ENCODE measurements around the gene ATL1. TPM values are rescaled to one million over a fixed set of nuclear protein-coding genes. Genes with fewer than 3 reads are reported as not detected.

ATL1 gene
- total RNA-seq, 2 experiments from 2014 or later, result 0.82 to 1.6 TPM

- H3K4me1 ChIP-seq (ENCODE audit: insufficient read depth, low read length, poor library complexity, severe bottlenecking), result peaks cover 20% of the 10 kb centered on the region
- intact Hi-C loops (cut with micrococcal nuclease; ENCODE audit: unreplicated experiment), result no loop called here
- H4K20me1 ChIP-seq (ENCODE audit: insufficient read depth, low read length), result peaks cover 20% of the 10 kb centered on the region
- ChIA-PET POLR2A (no interaction called here), CTCF (ENCODE audit: unreplicated experiment) (no interaction called here)
- no TSS peak for BruUV-seq (replicated peaks)
- peak overlapping the region; percentile 58 for H3K4me2 ChIP-seq (ENCODE audit: low read length)
- peak; percentile 26 for DNase-seq (ENCODE audit: low spot score)
- H3K9me2 ChIP-seq (ENCODE audit: insufficient read depth, low read length), result no peaks in the 10 kb centered on the region
- TF ChIP-seq CTCF (conservative IDR thresholded peaks at IDR 0.05; ENCODE audit: low read length) (no peak), EZH2phosphoT487 (IDR thresholded peaks at IDR 0.05; ENCODE audit: borderline replicate concordance, low read depth, low read length) (no peak)
- H3K79me2 ChIP-seq (ENCODE audit: insufficient read depth, low read depth, low read length), result peaks cover 98% of the 10 kb centered on the region
- H3K4me3 ChIP-seq (ENCODE audit: low read depth, low read length, poor library complexity, severe bottlenecking), result peak overlapping the region; percentile 20
- H3K27ac ChIP-seq (ENCODE audit: low read depth, low read length, poor library complexity, severe bottlenecking), result peak overlapping the region; percentile 38
- H3K9me3 ChIP-seq (ENCODE audit: low read length), result no peaks in the 10 kb centered on the region
- peaks cover 46% of the 10 kb centered on the region for H3K36me3 ChIP-seq (ENCODE audit: insufficient read depth, low read length)
- H2AFZ ChIP-seq (ENCODE audit: low read length), result no peak overlapping the region
These were observed 35.0 kb upstream of the ATL1 start for GRCh38 chr14:50524731-50525515.

GRCh38 chr14:50528000-50528399 lies 31.9 kb upstream of the ATL1 start:
- H4K20me1 ChIP-seq (ENCODE audit: insufficient read depth, low read length), result peaks cover 24% of the 10 kb centered on the region
- no peak overlapping the region for H3K4me2 ChIP-seq (ENCODE audit: low read length)
- ChIA-PET POLR2A (interaction anchor here (0.6 to 0.7 kb wide), 2 partner anchors 299 to 869 kb away, joined by 3 to 5 read pairs; no protein-coding TSS in a partner anchor), CTCF (ENCODE audit: unreplicated experiment) (interaction anchor here (0.6 kb wide), 1 partner anchor 11 kb away, joined by 3 read pairs; no protein-coding TSS in a partner anchor)
- H2AFZ ChIP-seq (ENCODE audit: low read length), result no peak overlapping the region
- no peak overlapping the region for H3K4me3 ChIP-seq (ENCODE audit: low read depth, low read length, poor library complexity, severe bottlenecking)
- BruUV-seq (replicated peaks), result no TSS peak
- H3K36me3 ChIP-seq (ENCODE audit: insufficient read depth, low read length), result peaks cover 35% of the 10 kb centered on the region
- intact Hi-C loops (cut with micrococcal nuclease; ENCODE audit: unreplicated experiment), result no loop called here
- no peak for DNase-seq (ENCODE audit: low spot score)
- H3K27ac ChIP-seq (ENCODE audit: low read depth, low read length, poor library complexity, severe bottlenecking), result no peak overlapping the region
- TF ChIP-seq CTCF (conservative IDR thresholded peaks at IDR 0.05; ENCODE audit: low read length) (no peak), EZH2phosphoT487 (IDR thresholded peaks at IDR 0.05; ENCODE audit: borderline replicate concordance, low read depth, low read length) (no peak)
- H3K9me3 ChIP-seq (ENCODE audit: low read length), result no peaks in the 10 kb centered on the region
- peaks cover 33% of the 10 kb centered on the region for H3K4me1 ChIP-seq (ENCODE audit: insufficient read depth, low read length, poor library complexity, severe bottlenecking)
- no peaks in the 10 kb centered on the region for H3K9me2 ChIP-seq (ENCODE audit: insufficient read depth, low read length)
- peaks cover 87% of the 10 kb centered on the region for H3K79me2 ChIP-seq (ENCODE audit: insufficient read depth, low read depth, low read length)

All from OCI-LY7 (cell line).